B cell (primary cell): ENCODE results near the gene NPM3.

Experiments
- CTCF ChIP-seq: fragments of 200-600 bp; IDR thresholded peaks from one replicate; pipeline ENCODE4 v1.8.0; 2022; ENCODE audit warnings: antibody characterized with exemption, mild to moderate bottlenecking
- EZH2 ChIP-seq: IDR thresholded peaks from 2 replicates; pipeline ENCODE4 v1.6.1; 2012; ENCODE audit warnings: borderline replicate concordance, low read depth, mild to moderate bottlenecking, moderate library complexity, low read length; ENCODE audit not compliant: insufficient read depth, poor library complexity, severe bottlenecking

- no peak for TF ChIP-seq CTCF
- no peak for TF ChIP-seq EZH2
Observed at GRCh38 chr10:101781984-101782810, 1.0 kb downstream of the NPM3 start.
